Lower leg skin (tissue), 3 donors: ENCODE data around the gene ZNF292.

Experiments
- POLR2A ChIP-seq, 2 donors: fragments of 450-650 bp; IDR thresholded peaks; one replicate each; pipeline ENCODE4 v1.6.1; 2016 to 2017; ENCODE audit warnings: antibody characterized with exemption in 2 of 2, mild to moderate bottlenecking in 1 of 2, moderate library complexity in 1 of 2
- TF ChIP-seq, protein P1 (sequence below), 3 donors: fragments of 450-650 bp; IDR thresholded peaks; one replicate each; pipeline ENCODE4 v1.5.1; 2016; ENCODE audit warnings: antibody characterized with exemption in 3 of 3, mild to moderate bottlenecking in 3 of 3, moderate library complexity in 2 of 3

- no peak for TF ChIP-seq POLR2A (IDR thresholded peaks at IDR 0.05)
- TF ChIP-seq, protein P1, sequence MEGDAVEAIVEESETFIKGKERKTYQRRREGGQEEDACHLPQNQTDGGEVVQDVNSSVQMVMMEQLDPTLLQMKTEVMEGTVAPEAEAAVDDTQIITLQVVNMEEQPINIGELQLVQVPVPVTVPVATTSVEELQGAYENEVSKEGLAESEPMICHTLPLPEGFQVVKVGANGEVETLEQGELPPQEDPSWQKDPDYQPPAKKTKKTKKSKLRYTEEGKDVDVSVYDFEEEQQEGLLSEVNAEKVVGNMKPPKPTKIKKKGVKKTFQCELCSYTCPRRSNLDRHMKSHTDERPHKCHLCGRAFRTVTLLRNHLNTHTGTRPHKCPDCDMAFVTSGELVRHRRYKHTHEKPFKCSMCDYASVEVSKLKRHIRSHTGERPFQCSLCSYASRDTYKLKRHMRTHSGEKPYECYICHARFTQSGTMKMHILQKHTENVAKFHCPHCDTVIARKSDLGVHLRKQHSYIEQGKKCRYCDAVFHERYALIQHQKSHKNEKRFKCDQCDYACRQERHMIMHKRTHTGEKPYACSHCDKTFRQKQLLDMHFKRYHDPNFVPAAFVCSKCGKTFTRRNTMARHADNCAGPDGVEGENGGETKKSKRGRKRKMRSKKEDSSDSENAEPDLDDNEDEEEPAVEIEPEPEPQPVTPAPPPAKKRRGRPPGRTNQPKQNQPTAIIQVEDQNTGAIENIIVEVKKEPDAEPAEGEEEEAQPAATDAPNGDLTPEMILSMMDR (IDR thresholded peaks at IDR 0.05), result no peak
Observed at GRCh38 chr6:87283461-87283860, 128.1 kb downstream of the ZNF292 start.
